SIG-M5 treated with dmso at 0.1 percent for 504 hours (cell line): ENCODE data around the gene OGT.
A peak's percentile ranks its signal among the peaks of the same experiment; 100 is the strongest.
"Not testable (repeated sequence)": the region's sequence is repeated elsewhere in the genome, so short reads cannot be mapped to it uniquely, and the experiment has no call there.

Experiments
- DNase-seq: peaks from one replicate; lab custom pipeline; 2025; ENCODE audit not compliant: unreplicated experiment; lab: John Stamatoyannopoulos, UW

Gene OGT

GRCh38 chrX:71579990-71580380 lies 47.1 kb downstream of the OGT start:
- no peak for DNase-seq

- no peak for DNase-seq
Measured at GRCh38 chrX:71581210-71581609, 48.3 kb downstream of the OGT start.

GRCh38 chrX:71586929-71587328 lies 54.0 kb downstream of the OGT start:
- no peak for DNase-seq

- not testable (repeated sequence) for DNase-seq
Measured at GRCh38 chrX:71593210-71593609, 60.3 kb downstream of the OGT start.

GRCh38 chrX:71599965-71600364 lies 67.1 kb downstream of the OGT start:
- no peak for DNase-seq

GRCh38 chrX:71603618-71604017 lies 70.7 kb downstream of the OGT start:
- DNase-seq = no peak

GRCh38 chrX:71604141-71604540 lies 71.2 kb downstream of the OGT start:
- DNase-seq = no peak

DNA sequence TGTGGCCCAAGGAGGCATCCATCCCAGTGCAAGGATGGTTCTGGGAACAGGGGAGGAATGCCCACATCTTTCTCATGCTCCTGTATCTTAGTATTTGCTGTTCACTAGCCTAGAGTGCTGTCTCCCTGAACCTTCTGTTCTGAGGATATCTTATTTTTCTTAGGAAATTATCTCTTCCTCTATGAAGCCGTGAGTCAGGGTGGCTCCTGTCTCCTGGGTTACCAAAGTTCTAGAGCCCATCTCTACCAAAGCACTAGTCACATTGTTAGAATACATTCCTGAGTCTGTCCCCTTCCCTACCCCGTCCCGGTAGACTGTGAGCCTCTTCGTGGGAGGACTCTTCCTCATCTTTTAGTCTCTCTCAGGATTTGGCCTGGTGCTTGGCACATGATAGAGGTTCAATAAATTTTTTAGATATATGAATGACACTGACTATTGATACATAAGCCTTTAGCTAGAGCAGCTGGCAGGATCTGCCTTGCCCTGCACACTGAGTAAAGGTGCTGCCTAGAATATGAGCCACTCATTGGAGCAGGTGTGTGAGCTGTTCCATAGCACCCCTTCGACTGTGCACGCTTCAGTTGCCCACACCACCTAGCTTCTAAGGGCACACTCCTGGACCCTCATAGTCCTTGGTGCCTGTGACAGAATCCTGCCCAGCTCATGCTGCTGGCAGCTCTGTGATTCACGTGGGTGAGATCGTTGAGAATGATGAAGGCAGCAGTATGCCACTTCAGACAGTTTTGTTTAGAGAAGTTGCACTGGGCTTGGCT lies 72.1 kb downstream of the OGT start:
- no peak for DNase-seq

- DNase-seq = no peak
Measured at GRCh38 chrX:71606536-71607216, 73.8 kb downstream of the OGT start.

DNA sequence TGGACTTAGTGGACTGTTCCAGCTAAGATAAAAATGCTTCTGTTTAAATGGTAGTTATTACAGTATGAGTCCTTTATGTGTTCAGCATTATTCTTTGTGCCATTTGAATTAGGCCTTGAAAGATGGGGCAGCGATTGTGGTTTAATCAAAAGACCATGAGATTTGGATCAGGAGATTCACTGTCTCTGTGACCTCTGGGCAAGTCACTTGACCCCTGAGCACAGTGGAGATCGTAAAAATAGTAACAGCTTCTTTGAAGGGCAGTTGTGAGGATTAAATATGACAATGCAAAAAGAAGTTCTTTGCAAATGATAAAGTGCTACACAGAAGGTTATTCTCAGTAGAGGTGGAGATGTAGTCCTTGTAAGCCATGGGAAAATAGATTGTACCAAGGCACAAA lies 74.6 kb downstream of the OGT start:
- no peak for DNase-seq

DNA sequence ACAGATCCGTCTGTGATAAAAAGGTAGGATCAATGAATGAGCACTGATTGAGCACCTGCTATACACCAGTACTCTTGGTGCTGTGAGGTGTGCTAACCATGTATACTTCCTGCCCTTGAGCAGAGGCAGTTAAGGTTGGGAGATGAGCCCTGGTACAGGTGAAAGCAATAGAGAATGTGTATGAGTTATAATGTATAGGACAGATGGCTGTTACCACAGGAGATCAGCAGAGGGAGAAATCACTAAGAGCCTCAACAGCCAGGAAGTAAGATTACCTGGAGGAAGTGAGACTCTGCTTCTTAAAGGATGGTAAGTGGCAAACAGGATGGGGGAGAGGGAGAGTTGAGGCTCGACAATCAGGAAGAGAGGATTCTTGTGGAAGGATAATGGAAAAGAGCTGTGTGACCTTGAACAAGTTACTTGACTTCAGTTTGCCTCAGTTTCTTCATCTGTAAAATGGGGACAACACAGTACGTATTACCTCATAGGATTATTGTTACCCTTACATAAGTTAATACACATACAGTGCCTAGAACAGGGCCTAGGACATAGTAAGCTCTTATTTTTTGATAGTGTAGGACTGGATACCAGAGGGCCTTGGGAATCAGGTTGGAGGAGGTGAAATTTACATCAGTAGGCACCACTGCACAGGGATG lies 76.3 kb downstream of the OGT start:
- DNase-seq = no peak

GRCh38 chrX:71611736-71612135 lies 78.8 kb downstream of the OGT start:
- DNase-seq = not testable (repeated sequence)

- no peak for DNase-seq
Measured at GRCh38 chrX:71612256-71612655, 79.4 kb downstream of the OGT start.

DNA sequence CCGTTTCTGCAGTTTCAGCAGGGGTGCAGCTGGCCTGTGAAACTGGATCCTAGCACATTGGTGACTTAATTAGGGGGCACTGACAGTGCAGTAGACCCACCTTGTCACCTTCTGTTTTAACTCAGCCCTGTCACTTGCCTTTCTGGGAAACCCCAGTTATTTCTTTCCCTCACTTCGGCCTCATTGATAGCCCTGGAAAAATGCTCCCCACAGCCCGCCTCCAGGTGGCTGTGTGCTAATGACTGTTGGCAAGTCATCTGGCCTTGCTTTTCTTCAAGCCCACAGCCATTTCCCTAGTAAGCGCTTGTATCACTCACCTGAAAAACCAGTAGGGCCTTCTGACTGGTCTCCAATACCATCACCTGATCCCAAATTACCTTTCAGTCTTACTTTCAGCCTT lies 82.2 kb downstream of the OGT start:
- no peak for DNase-seq

- DNase-seq = no peak
Measured at GRCh38 chrX:71615954-71616353, 83.0 kb downstream of the OGT start.

DNA sequence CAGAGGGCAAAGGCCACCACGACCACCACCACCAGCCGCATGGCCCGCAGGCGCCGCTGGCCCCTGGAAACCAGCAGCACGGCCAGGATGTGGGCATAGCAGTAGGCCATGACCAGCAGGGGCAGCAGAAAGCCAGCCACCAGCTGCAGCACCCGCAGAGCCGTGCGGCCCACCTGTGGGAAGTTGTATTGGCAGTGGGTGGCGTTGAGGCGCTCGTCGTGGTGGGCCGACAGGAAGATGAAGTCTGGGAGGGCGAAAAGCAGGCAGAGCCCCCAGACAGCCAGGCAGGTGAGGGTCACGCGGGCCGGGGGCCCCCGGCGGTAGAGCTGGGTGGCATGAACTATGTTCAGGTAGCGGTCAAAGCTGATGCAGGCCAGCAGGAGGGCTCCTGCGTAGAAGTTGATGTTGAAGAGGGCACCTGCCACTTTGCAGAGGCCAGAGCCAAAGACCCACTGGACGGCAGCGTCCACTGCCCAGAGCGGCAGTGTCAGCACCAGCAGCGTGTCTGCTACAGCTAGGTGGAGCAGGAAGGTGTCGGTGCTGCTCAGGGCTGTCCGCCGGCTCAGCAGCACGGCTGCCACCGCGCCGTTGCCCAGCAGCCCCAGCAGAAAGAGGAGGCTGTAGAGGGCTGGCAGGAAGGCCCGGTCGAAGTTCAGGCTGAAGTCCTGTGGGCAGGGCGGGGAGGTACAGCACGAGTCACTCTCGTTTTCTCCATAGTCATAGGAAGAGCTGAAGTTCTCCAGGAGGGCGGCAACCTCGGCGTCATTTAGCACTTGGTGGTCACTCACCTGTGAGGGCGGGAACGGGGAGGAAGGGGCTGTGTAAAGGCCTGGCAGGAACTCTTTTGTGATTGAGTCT lies 84.0 kb downstream of the OGT start:
- no peak for DNase-seq

DNA sequence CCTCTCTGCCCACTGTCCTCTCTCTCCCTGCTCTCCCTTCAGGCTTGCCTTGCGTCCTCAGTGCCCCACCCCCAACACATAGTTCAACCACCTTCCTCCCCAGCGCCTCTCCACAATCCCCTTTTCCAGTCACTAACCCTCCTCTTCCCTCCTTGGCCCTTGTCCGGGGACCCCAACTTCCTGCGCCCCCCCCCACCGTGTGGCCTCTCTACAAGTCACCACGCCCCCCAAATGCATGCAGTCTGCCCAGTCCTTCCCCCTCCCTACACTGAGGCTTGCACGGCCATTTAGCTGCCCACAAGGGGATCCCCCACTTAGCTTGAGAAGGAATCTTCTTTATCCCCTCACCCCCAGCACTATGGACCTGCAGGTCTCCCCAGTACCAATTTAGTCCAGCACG lies 84.8 kb downstream of the OGT start:
- no peak for DNase-seq

DNA sequence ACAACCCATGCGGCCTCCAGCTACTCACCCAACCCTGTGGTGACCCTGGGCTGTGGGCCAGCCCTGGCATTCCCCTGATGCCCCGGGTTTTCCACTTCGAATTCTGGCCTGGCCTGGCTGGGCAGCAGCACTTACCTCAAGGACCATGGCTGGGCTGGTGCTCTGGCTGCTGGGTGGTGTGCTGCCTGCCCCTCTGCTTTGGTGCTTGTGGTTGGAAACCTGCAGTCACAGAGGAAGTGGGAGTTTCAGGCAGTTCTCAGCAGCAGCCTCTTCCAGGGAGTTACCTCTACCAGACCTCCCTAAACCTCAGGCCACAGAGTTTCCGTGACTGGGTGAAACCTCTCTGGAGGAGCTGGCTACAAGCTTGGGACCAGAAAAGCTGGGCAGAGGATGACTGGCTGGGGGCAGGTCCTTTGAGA lies 85.4 kb downstream of the OGT start, which contains the start of gene CXCR3:
Gene CXCR3 (minus strand): TSS at position 209 of the 419 bp plus-strand sequence. CDS start 62 bp downstream, at position 147.
- peak; percentile 86 for DNase-seq

- no peak for DNase-seq
Measured at GRCh38 chrX:71618787-71619186, 85.9 kb downstream of the OGT start.

DNA sequence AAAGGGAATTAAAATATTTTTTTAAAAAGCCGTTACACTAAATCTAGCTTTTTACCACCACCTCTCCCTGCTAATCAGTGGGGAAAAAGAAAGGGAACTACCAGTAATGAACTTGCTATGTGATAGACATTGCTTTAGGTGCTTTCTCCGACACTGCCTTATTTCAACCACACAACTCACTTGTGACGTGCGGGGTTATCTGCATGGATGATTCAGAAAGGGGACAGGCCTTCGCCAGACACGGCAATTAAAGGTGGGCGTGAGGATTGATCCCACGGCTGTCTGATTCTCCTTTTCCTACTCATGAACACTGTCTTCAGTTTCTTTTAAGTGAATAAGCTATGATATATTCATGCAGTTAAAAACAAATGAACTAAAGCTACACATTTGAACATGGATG lies 86.3 kb downstream of the OGT start:
- no peak for DNase-seq

DNA sequence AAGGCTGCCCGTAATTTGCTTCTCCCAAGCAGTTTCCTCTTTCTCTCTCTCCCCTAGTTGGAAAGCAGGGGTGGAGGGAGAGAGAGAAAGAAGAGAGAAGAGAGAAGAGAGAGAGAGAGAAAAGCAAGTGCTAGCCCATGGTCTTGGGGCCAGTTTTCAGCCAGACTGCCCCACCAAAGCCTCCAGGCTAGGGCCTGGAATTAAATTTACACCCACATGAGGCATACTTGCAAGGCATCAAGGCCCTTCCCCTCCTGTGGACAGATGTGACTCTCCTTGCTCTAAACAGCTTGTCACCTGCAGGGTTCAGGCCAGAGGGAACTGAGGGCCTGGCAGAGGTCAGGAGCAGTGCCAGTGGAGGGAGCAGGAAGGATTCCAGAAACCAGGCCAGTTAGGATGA lies 87.1 kb downstream of the OGT start:
- DNase-seq = no peak
